GM12872 (cell line): ENCODE data around the gene SEC22A.

Experiments used
- TF ChIP-seq, protein P1 (sequence below): IDR thresholded peaks from 3 replicates; pipeline ENCODE4 v1.5.1; 2011; ENCODE audit warnings: low read depth, mild to moderate bottlenecking, low read length, moderate library complexity; ENCODE audit not compliant: insufficient read depth

The SEC22A gene

DNA sequence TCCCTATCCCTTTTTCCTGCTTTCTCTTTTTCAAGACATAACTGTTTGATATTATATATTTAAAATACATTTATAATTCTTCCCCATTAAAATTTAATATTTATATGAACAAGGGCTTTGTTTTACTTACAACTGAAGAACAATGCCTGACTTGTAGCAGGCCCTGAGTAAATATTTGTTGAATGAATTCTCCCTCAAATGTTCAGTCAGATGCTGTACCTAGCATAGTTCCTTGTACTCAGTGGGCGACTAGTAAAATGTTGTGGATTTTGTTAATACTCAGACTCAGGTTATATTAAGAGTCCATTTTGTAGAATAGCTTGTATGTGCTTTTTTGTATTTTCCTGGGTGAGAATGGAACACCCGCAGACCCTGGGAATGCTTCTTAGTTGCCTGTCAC is 69.1 kb downstream of the SEC22A start:
- TF ChIP-seq, protein P1, sequence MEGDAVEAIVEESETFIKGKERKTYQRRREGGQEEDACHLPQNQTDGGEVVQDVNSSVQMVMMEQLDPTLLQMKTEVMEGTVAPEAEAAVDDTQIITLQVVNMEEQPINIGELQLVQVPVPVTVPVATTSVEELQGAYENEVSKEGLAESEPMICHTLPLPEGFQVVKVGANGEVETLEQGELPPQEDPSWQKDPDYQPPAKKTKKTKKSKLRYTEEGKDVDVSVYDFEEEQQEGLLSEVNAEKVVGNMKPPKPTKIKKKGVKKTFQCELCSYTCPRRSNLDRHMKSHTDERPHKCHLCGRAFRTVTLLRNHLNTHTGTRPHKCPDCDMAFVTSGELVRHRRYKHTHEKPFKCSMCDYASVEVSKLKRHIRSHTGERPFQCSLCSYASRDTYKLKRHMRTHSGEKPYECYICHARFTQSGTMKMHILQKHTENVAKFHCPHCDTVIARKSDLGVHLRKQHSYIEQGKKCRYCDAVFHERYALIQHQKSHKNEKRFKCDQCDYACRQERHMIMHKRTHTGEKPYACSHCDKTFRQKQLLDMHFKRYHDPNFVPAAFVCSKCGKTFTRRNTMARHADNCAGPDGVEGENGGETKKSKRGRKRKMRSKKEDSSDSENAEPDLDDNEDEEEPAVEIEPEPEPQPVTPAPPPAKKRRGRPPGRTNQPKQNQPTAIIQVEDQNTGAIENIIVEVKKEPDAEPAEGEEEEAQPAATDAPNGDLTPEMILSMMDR: no peak

DNA sequence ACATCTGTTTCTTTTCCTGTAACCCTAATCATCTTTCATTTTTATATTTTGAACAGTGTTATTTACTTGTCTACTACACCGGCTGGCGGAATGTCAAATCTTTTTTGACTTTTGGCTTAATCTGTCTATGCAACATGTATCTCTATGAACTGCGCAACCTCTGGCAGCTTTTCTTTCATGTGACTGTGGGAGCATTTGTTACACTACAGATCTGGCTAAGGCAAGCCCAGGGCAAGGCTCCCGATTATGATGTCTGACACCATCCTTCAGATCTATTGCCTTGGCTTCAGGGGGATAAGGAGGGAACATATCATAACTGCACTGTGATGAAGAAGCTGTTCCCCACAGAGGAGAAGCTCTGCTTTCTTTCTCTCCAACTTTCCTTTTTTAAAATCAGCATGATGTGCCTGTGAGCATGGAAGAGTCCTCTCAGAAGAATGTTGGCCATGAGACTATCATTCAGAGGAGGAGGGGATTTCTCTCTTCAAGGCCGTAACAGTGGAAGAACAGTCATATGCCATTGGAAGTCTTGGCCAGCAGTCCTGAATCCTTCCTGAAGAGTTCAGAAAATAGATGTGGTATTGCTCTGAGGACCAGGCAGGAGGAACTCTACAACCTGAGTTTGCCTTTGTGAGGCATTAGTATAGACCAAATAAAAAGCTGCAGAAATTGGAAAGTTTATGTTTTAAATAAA is 69.9 kb downstream of the SEC22A start:
- TF ChIP-seq, protein P1: no peak

DNA sequence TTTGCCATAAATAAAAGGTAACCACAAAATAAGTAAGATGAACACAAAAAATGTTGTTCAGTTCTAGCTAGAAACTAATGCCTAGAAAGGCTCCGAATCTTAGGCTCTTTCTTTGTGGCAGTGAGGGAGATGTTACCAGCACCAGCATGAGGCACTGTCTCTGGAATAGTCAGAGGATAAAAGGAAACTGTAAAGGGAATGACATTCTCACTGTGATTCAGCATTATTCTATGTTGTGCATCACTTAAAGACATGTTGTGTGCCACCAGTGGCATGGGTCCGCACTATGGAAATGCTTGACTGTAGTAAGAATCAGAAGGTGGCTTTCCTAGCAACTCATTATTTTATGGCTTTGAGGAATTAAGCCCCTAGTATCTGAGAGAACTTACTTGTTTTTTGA is 70.8 kb downstream of the SEC22A start:
- TF ChIP-seq, protein P1: no peak

DNA sequence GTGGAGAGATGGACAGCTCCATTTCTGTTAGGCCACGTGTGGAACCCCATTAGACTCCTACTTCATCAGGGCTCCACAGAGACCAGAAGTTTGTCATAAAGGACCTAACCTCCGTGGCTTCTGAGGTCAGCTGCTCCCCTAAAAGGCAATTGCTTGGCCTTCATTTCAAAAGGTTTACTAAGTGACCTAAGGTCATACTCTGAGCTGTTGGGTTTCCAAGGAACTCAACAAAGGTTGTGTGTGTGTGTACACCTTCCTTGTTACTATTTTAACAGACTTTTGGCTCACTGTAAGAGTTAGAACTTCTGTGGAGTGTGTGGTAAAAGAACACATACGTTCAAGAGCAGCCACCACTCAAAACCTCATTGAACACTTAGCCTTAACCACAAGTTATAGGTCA is 73.9 kb downstream of the SEC22A start:
- TF ChIP-seq, protein P1: no peak

DNA sequence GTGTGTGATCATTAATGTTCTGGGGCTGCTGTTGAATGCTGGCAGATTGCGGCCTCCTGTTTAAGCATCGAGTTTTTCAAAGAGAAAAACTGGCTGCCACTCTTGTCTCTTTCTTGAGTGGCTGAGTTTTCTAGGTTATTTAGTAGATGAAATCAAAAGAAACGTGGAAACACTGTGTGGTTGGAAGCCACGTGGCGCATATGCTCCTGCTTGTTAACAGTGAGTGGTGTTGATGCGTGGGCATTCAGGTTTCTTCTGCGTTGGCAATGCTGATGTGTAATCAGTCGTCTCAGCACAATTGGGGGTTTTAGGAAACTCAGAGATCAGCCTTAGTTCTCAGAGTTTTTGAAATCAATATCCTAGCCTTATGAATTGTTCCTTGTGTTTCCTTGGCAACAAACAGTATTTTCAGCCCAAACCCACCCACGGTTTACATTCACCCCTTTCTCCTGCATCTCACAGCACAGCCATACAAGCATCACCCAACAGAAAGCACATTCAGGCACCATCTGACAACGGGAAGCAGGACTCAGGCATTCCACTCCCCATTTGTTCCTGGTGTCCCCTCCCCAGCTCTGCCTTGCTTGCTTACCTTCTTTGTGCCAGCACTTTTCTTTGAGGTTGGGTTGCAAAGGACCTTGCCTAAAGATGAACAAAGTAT is 74.7 kb downstream of the SEC22A start:
- TF ChIP-seq, protein P1: no peak

DNA sequence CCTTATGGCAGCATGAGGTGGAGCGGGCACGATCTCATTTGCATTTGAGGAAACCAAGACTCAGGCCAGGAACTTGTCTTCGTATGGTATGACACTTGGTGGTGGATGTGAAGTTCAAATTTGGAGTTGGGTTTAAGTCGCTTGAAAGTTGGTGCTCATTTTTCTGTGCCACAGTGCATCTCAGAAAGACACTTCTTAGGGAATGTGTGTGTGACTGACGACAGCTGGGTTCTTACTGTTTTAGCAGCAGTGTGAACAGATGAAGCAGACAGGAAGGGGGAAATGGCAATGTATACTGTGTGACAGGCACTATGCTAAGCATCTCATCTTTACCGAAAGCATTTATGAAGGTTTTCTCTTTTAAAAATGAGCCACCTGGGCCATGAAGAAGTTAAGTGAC is 75.4 kb downstream of the SEC22A start:
- TF ChIP-seq, protein P1: no peak

DNA sequence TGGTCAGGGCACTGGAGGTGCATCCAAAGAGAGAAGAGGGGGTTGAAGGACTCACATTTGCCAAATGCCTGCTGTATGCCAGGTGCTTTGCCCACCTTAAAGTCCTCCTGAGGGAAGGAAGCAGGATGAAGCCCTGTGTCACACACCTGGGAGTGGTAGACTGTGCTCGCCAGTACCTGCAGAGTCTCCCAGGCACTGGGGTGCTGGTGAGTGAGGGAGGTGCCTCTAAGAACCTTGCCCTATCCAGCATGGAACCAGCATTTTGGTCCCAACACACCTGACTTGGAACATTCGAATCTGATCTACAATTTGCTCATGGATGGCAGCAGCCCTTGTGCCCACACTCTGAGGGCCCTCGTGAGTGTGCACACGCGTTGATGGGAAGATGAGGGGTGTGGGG is 76.7 kb downstream of the SEC22A start:
- TF ChIP-seq, protein P1: no peak
